ENCODE data around the gene TSPOAP1.
A peak's percentile ranks its signal among the peaks of the same experiment; 100 is the strongest.

TSPOAP1 gene

GRCh38 chr17:58370309-58370708 lies 41.7 kb upstream of the TSPOAP1 start:
- TF ChIP-seq POLR2AphosphoS5 (IDR thresholded peaks at IDR 0.05; ENCODE audit: low read depth, low read length) (no peak), POLR2A (IDR thresholded peaks at IDR 0.05; ENCODE audit: low read depth, low read length) (no peak), TAF1 (IDR thresholded peaks at IDR 0.05; ENCODE audit: borderline replicate concordance, low read depth, low read length) (no peak)
- FAIRE-seq (no peak), DNase-seq (ENCODE audit: insufficient read length) (no peak)

DNA sequence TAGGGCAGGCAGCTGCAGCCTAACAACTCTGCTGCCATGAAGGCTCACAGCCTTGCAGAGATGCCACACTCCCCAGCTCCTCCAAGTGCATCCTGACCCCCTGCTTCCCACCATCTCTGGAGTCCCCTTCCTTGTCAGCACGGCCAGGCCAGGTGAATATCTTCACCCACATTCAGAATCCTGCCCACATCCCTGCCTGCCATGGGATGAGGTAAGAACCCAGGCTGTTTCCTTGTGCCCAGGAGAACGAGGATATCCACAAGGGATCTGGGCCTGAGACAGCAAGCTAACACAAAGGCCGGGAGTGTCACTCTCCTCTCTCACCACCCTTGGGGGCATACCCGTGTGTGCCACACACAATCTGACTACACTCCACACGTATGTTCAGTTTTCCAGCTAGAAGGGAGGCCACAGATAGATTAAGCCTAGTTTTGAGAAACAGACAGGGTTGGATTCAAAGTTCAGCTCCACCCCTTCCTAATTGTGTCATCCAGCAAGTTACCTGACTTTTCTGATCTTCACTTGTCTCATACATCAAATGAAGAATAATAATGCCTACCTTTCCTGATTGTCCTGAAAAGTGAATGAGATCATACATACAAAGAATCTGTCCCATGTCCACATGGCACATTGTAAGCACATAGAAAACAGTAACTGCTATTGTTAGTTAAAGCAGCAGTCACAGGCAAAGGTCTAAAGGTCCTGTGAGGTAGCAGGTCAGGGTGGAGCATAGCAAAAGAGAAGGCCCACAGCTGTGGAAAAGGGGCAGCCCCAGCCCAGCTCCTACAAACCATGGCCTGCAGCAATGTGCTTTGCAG lies 40.8 kb upstream of the TSPOAP1 start:
- no peak for FAIRE-seq
- no peak for TF ChIP-seq TAF1 (IDR thresholded peaks at IDR 0.05; ENCODE audit: borderline replicate concordance, low read depth, low read length)
- TF ChIP-seq POLR2AphosphoS5 (IDR thresholded peaks at IDR 0.05; ENCODE audit: low read depth, low read length): no peak
- TF ChIP-seq POLR2A (IDR thresholded peaks at IDR 0.05; ENCODE audit: low read depth, low read length): no peak
- DNase-seq (ENCODE audit: insufficient read length): no peak

DNA sequence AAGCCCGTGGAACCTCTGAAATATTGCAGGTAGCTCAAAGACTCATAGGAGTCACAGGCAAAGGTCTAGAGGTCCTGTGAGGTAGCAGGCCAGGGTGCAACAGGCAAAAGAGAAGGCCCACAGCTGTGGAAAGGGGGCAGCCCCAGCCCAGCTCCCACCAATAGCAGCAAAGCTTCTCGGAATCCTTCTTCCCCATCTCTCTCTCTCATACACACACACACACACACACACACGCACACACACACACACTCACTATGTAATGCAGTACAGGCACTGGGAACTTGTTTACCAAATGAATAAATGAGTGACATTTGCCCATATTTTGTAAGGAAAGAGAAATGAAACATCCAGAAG lies 40.2 kb upstream of the TSPOAP1 start:
- DNase-seq (ENCODE audit: insufficient read length): no peak
- no peak for FAIRE-seq
- TF ChIP-seq POLR2A (IDR thresholded peaks at IDR 0.05; ENCODE audit: low read depth, low read length) (no peak), POLR2AphosphoS5 (IDR thresholded peaks at IDR 0.05; ENCODE audit: low read depth, low read length) (no peak), TAF1 (IDR thresholded peaks at IDR 0.05; ENCODE audit: borderline replicate concordance, low read depth, low read length) (no peak)

DNA sequence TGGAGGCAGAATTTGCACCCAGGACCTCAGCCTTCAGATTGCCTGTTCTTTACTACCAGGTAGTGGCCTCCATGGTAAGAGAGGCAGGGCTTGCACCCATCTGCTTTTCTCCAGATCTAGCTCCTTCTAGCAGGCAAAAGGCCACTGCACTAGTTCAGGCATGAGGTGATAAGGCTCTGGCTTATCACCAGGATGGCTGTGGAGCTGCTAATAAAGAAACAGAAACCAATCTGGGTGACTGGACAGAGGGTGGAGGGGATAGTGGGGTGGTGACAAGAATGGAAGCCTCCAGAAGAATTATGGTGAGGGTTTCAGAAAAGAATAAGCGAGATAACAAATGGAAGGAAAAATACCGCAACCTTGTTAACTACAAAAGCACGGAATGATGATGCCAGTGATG lies 38.9 kb upstream of the TSPOAP1 start:
- peak; percentile 24 for FAIRE-seq
- TF ChIP-seq POLR2A (IDR thresholded peaks at IDR 0.05; ENCODE audit: low read depth, low read length) (no peak), POLR2AphosphoS5 (IDR thresholded peaks at IDR 0.05; ENCODE audit: low read depth, low read length) (no peak), TAF1 (IDR thresholded peaks at IDR 0.05; ENCODE audit: borderline replicate concordance, low read depth, low read length) (no peak)
- DNase-seq (ENCODE audit: insufficient read length): no peak

DNA sequence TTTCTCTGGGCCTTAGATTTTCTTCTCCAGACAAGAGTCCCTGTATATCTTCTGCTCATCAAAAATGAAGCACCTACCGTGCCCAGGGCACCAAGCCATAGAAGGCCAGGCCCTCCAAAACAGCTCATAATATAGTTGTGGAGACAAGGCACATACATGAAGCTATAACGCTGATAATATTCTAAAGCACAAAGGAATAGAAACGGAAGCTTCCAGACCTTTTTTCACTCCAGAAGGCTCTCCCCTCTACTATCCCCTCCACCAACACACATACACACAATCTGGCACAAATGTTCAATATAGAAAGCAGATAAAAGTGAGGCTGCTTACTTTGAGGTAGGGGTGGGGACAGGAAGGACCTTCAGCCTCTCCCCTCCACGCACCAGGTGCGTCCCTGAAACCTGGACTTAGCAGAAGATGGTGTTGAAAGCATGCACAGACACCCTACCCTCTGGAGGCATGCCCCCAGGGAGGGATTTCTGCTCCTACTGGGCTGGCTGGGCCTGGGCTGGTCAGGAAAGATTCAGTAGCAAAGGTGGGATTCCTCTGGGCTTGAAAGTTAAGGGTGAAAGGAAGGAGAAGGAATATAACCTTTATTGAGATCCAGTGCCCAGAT lies 37.5 kb upstream of the TSPOAP1 start:
- DNase-seq (ENCODE audit: insufficient read length) (no peak), FAIRE-seq (no peak)
- no peak for TF ChIP-seq POLR2A (IDR thresholded peaks at IDR 0.05; ENCODE audit: low read depth, low read length)
- no peak for TF ChIP-seq TAF1 (IDR thresholded peaks at IDR 0.05; ENCODE audit: borderline replicate concordance, low read depth, low read length)
- no peak for TF ChIP-seq POLR2AphosphoS5 (IDR thresholded peaks at IDR 0.05; ENCODE audit: low read depth, low read length)

GRCh38 chr17:58365185-58365979 lies 36.8 kb upstream of the TSPOAP1 start:
- DNase-seq (ENCODE audit: insufficient read length): no peak
- FAIRE-seq: no peak
- TF ChIP-seq POLR2AphosphoS5 (IDR thresholded peaks at IDR 0.05; ENCODE audit: low read depth, low read length): no peak
- TF ChIP-seq TAF1 (IDR thresholded peaks at IDR 0.05; ENCODE audit: borderline replicate concordance, low read depth, low read length): no peak
- no peak for TF ChIP-seq POLR2A (IDR thresholded peaks at IDR 0.05; ENCODE audit: low read depth, low read length)

- FAIRE-seq (no peak), DNase-seq (ENCODE audit: insufficient read length) (no peak)
- TF ChIP-seq POLR2AphosphoS5 (IDR thresholded peaks at IDR 0.05; ENCODE audit: low read depth, low read length): no peak
- TF ChIP-seq POLR2A (IDR thresholded peaks at IDR 0.05; ENCODE audit: low read depth, low read length): no peak
- TF ChIP-seq TAF1 (IDR thresholded peaks at IDR 0.05; ENCODE audit: borderline replicate concordance, low read depth, low read length): no peak
Measured at GRCh38 chr17:58364270-58364942, 35.8 kb upstream of the TSPOAP1 start.

- TF ChIP-seq POLR2AphosphoS5 (IDR thresholded peaks at IDR 0.05; ENCODE audit: low read depth, low read length): no peak
- no peak for TF ChIP-seq POLR2A (IDR thresholded peaks at IDR 0.05; ENCODE audit: low read depth, low read length)
- no peak for TF ChIP-seq TAF1 (IDR thresholded peaks at IDR 0.05; ENCODE audit: borderline replicate concordance, low read depth, low read length)
- DNase-seq (ENCODE audit: insufficient read length) (no peak), FAIRE-seq (no peak)
Measured at GRCh38 chr17:58363457-58364185, 35.0 kb upstream of the TSPOAP1 start.

DNA sequence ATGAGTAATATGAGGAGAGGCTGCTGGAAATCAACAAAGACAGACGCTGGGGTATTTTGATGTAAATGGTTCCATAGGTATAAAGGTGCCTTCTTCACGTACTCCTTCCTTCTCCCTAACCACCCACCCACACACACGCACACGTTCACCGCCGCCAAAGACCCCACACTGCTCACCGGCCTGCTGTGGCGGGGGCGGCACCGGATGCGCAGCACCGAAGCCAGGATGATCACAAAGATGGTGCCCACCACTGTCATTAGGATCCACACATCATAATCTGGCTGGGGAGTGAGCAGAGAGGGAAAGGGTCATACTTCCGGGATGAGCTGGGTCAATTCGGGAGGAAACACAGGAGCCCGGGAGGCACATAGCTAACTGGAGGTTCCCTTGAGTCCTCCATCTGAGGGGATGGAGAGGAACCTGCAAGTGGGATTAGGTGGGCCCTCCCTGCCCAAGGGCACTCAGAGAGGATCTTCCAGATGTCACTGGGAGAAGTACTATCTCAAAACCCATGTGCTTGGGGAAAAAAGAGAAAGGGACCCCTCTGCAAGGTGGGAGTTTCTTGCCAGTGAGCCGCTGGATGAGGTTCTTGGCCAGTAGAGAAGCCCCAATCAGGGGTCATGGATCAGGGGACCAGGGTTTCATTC lies 33.9 kb upstream of the TSPOAP1 start:
- DNase-seq (ENCODE audit: insufficient read length): no peak

More for the DNA sequence above, 33.9 kb upstream of the TSPOAP1 start:
- TF ChIP-seq POLR2A (IDR thresholded peaks at IDR 0.05; ENCODE audit: low read depth, low read length) (no peak), POLR2AphosphoS5 (IDR thresholded peaks at IDR 0.05; ENCODE audit: low read depth, low read length) (no peak)
- FAIRE-seq: no peak

Data from GM12892 (cell line).